K562 (cell line): ENCODE data around the gene NR1H2. TPM values are rescaled to one million over a fixed set of nuclear protein-coding genes. Genes with fewer than 3 reads are reported as not detected.

Experiments used
- ATAC-seq: fragments of 200-7000 bp; cut with Tn5 transposase; 3 replicates; pipeline ENCODE4 v1.9.1; 2020; ENCODE audit warnings: moderate library complexity
- BruUV-seq: library from RNA; stranded (reverse); fragments of 400-500 nt; replicated peaks from 2 replicates; lab custom pipeline; 2021; lab: Mats Ljungman, UMichigan
- CTCF ChIA-PET: fragments of 300-600 bp; formaldehyde crosslinking; extraction: SDS; loops from one replicate; lab custom pipeline; 2021; ENCODE audit warnings: low intra/inter-chr PET ratio; lab: Yijun Ruan, JAX
- POLR2A ChIA-PET: fragments of 300-600, 350-650 bp; sonication (Branson Sonifier 250); formaldehyde crosslinking; extraction: SDS; loops from one replicate; lab custom pipeline; 2021; ENCODE audit warnings: antibody characterized with exemption, inconsistent platforms; lab: Yijun Ruan, JAX
- DNase-seq, 4 experiments: peaks; one replicate each; pipeline versions ENCODE4 v3.0.0 to v3.0.0-alpha.2; 2011 to 2018; ENCODE audit warnings: low spot score in 3 of 4, mixed read lengths in 3 of 4; ENCODE audit errors: extremely low read depth in 1 of 4
- FAIRE-seq: peaks from 2 replicates; lab custom pipeline; 2011; peaks lifted over from hg19 to GRCh38; lab: Jason Lieb, UNC
- H2AFZ ChIP-seq: 2 replicates; pipeline ENCODE4 v1.6.0; 2011; ENCODE audit warnings: low read depth, low read length, control low read depth, inconsistent platforms
- H3K27ac ChIP-seq: fragments of 200-600 bp; 3 replicates; pipeline ENCODE4 v1.8.0; 2011; ENCODE audit warnings: low read depth, mild to moderate bottlenecking, control low read depth, inconsistent platforms, low read length, moderate library complexity, mixed read lengths; ENCODE audit errors: extremely low read depth
- H3K27me3 ChIP-seq, 2 experiments: fragments of 300-600 bp in 1 of 2; 2 replicates in 1 of 2; 3 replicates in 1 of 2; pipeline versions ENCODE4 v1.6.0 to v1.8.0; 2011; ENCODE audit warnings: inconsistent platforms in 2 of 2, low read length in 2 of 2, mild to moderate bottlenecking in 1 of 2, mixed read lengths in 1 of 2, moderate library complexity in 1 of 2; ENCODE audit not compliant: control insufficient read depth in 2 of 2, insufficient read depth in 2 of 2
- H3K36me3 ChIP-seq: fragments of 300-600 bp; 3 replicates; pipeline ENCODE4 v1.8.0; 2011; ENCODE audit warnings: mild to moderate bottlenecking, low read length, inconsistent platforms; ENCODE audit not compliant: control insufficient read depth, insufficient read depth
- H3K4me1 ChIP-seq, 2 experiments: fragments of 200-600 bp in 1 of 2; replicated peaks in 1 of 2; 2 replicates in 1 of 2; 3 replicates in 1 of 2; pipeline versions ENCODE4 v1.5.1 to v1.8.0; 2011; ENCODE audit warnings: inconsistent platforms in 2 of 2, low read length in 2 of 2, mild to moderate bottlenecking in 1 of 2, mixed read lengths in 1 of 2, moderate library complexity in 1 of 2; ENCODE audit not compliant: control insufficient read depth in 2 of 2, insufficient read depth in 2 of 2
- H3K4me2 ChIP-seq: 2 replicates; pipeline ENCODE4 v1.6.1; 2011; ENCODE audit warnings: low read length, control low read depth, inconsistent platforms, mixed read lengths; ENCODE audit not compliant: insufficient read depth
- H3K4me3 ChIP-seq: fragments of 200-600 bp; sonication (generic), shearing (Covaris generic); 2 replicates; pipeline ENCODE4 v1.5.1; 2016; ENCODE audit warnings: control low read depth, inconsistent platforms
- H3K79me2 ChIP-seq: fragments of 200-600 bp; 3 replicates; pipeline ENCODE4 v1.8.0; 2011; ENCODE audit warnings: low read length, inconsistent platforms; ENCODE audit not compliant: control insufficient read depth, insufficient read depth
- H3K9ac ChIP-seq, 2 experiments: 2 replicates each; pipeline versions ENCODE4 v1.6.0 to v1.6.1; 2011; ENCODE audit warnings: low read depth in 2 of 2, low read length in 2 of 2, control low read depth in 1 of 2, inconsistent platforms in 1 of 2, mild to moderate bottlenecking in 1 of 2, mixed read lengths in 1 of 2; ENCODE audit not compliant: insufficient read depth in 1 of 2
- H3K9me1 ChIP-seq: one replicate; pipeline ENCODE4 v1.6.0; 2011; ENCODE audit warnings: inconsistent platforms, mild to moderate bottlenecking, low read length, moderate library complexity; ENCODE audit not compliant: control insufficient read depth, insufficient read depth
- H3K9me3 ChIP-seq: replicated peaks from 2 replicates; pipeline ENCODE4 v1.5.1; 2011; ENCODE audit warnings: low read depth, low read length, inconsistent platforms; ENCODE audit not compliant: control insufficient read depth, insufficient read depth
- H4K20me1 ChIP-seq: replicated peaks from 2 replicates; pipeline ENCODE4 v1.6.1; 2011; ENCODE audit warnings: low read length, inconsistent platforms, mixed read lengths; ENCODE audit not compliant: control insufficient read depth, insufficient read depth
- ZBTB33 ChIP-seq: sonication (generic); formaldehyde crosslinking; IDR thresholded peaks from 2 replicates; pipeline ENCODE4 v1.8.1; 2023; ENCODE audit warnings: mild to moderate bottlenecking, missing genetic modification reagents
- ZNF551 ChIP-seq: fragments of 250-450 bp; sonication (Bioruptor Pico); IDR thresholded peaks from 2 replicates; pipeline ENCODE4 v1.5.0; 2021; ENCODE audit warnings: mild to moderate bottlenecking, moderate library complexity
- WGBS: fragments of 100-300 bp; shearing (Covaris generic); methylation state at CpG from one replicate; pipeline ENCODE4 v1.1.6; 2016; ENCODE audit warnings: low coverage, mixed read lengths; ENCODE audit not compliant: insufficient coverage; ENCODE audit errors: missing lambda C conversion rate; 5-methylcytosine and 5-hydroxymethylcytosine counted together
- in situ Hi-C: fragments of 300-500 bp; cut with MboI; formaldehyde crosslinking; loops from 4 replicates; pipeline ENCODE4 v1.15.0; 2018; ENCODE audit warnings: inconsistent platforms, mixed read lengths
- intact Hi-C: fragments of 100-400 bp; cut with micrococcal nuclease; formaldehyde crosslinking; loops from 2 replicates; pipeline ENCODE4 v1.14.2; 2022
- polyA plus RNA-seq, 8 experiments: library from polyadenylated mRNA; depleted of rRNA in 4 of 8; stranded (reverse) in 5 of 8; unstranded in 3 of 8; fragments of >200 nt; fragmentation: Nextera tagmentation in 2 of 8; fragmentation: Illumina TruSeq in 1 of 8; extraction: Ambion mirVana in 2 of 8; extraction: Trizol in 1 of 8; gene quantifications; 2 replicates each; pipeline versions ENCODE4 v1.2.1 to v1.2.3, GENCODE V29; 2011 to 2014; ENCODE audit warnings: inconsistent platforms in 1 of 8, missing spikeins in 1 of 8
- total RNA-seq, 7 experiments: library from RNA; depleted of rRNA in 6 of 7; stranded (reverse); fragments of >200 nt in 6 of 7; fragmentation: Illumina TruSeq in 2 of 7; extraction: Trizol in 2 of 7; gene quantifications; 2 replicates each; pipeline versions ENCODE4 v1.2.1 to v1.2.3, GENCODE V29; 2011 to 2021; ENCODE audit warnings: low replicate concordance in 1 of 7

Gene NR1H2
- total and polyA plus RNA-seq, 9 of the 15 experiments (the other 6 are each of a cell fraction or from before 2014, with no cell fraction given) = 0.11 to 73.8 (median 24.0) TPM

DNA sequence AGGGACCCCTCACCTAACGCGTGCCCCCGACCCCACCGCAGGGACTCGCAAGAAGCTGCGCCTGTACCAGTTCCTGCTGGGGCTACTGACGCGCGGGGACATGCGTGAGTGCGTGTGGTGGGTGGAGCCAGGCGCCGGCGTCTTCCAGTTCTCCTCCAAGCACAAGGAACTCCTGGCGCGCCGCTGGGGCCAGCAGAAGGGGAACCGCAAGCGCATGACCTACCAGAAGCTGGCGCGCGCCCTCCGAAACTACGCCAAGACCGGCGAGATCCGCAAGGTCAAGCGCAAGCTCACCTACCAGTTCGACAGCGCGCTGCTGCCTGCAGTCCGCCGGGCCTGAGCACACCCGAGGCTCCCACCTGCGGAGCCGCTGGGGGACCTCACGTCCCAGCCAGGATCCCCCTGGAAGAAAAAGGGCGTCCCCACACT, 51.8 kb downstream of the NR1H2 start:
- Histone ChIP-seq H3K79me2 (no peaks in the 10 kb centered on the region), H2AFZ (no peak overlapping the region), H3K4me1 (peaks cover 10 to 31% of the 10 kb centered on the region in 2 experiments; a peak in 4 of 5 replicates), H3K27ac (no peak overlapping the region), H3K4me2 (no peak overlapping the region), H3K27me3 (no peaks in the 10 kb centered on the region), H3K36me3 (no peaks in the 10 kb centered on the region), H3K9me3 (no peaks in the 10 kb centered on the region), H3K4me3 (no peak overlapping the region), H4K20me1 (no peaks in the 10 kb centered on the region), H3K9me1 (no peaks in the 10 kb centered on the region), H3K9ac (no peak overlapping the region)
- DNase-seq (no peak), FAIRE-seq (no peak), ATAC-seq (no peak)
- WGBS = 89% methylated on average over 16 of the region's 38 CpGs
- in situ Hi-C loops (no loop called here), intact Hi-C loops (no loop called here)
- peak; percentile 95 for TF ChIP-seq ZBTB33 (CRISPR knock-in tag)
- TF ChIP-seq ZNF551 (CRISPR knock-in tag) = no peak
- BruUV-seq = no TSS peak
- ChIA-PET CTCF (no interaction called here), POLR2A (interaction anchor here (0.6 to 1.0 kb wide), 2 partner anchors 15 to 23 kb away, joined by 5 to 6 read pairs; no protein-coding TSS in a partner anchor)
